ENCODE data around the gene CACNB2. TPM values are rescaled to one million over a fixed set of nuclear protein-coding genes. Genes with fewer than 3 reads are reported as not detected.

Gene CACNB2
- total RNA-seq, 1 experiment from 2014 or later, result 34.1 TPM

DNA sequence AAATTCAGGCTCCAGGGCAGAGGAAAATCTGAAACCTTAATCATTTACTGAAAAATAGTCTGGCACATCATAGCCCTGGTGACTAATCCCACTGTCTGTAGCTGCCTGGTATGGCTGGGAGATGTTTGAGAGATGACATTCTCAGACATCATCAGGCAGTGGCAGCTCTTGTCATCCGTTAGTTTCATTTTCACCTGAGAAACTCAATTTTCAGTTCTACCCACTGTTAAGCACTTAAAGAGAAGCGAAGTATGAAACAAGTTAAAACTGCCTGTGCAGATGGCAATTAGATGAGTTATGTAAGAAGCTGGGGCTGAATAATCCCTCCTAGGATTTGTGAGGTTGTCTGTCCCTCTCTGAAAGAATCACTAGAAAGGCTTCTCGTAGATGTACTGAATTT, 361.0 kb downstream of the CACNB2 start:
- CTCF ChIA-PET, result no interaction called here
- Histone ChIP-seq H3K4me1 (ENCODE audit: insufficient read depth, low read length, poor library complexity, severe bottlenecking) (no peaks in the 10 kb centered on the region), H3K36me3 (ENCODE audit: insufficient read depth, low read length, poor library complexity, severe bottlenecking) (peaks cover 3% of the 10 kb centered on the region), H3K27me3 (replicated peaks; ENCODE audit: insufficient read depth, low read depth, low read length, poor library complexity) (no peaks in the 10 kb centered on the region), H3K9me3 (ENCODE audit: low read depth, low read length, poor library complexity, severe bottlenecking) (no peaks in the 10 kb centered on the region), H3K4me3 (ENCODE audit: low read depth, low read length, poor library complexity, severe bottlenecking) (no peak overlapping the region), H3K27ac (ENCODE audit: low read depth, low read length, poor library complexity, severe bottlenecking) (no peak overlapping the region)
- no peak for DNase-seq (ENCODE audit: low spot score)
- no TSS peak for BruUV-seq (replicated peaks)
- POLR2A ChIA-PET (ENCODE audit: low non-redundant PET), result no interaction called here
- intact Hi-C loops (cut with micrococcal nuclease; ENCODE audit: unreplicated experiment), result no loop called here
- no peak for TF ChIP-seq EZH2 (IDR thresholded peaks at IDR 0.05; ENCODE audit: borderline replicate concordance, low read depth, low read length, poor library complexity, severe bottlenecking)
- TF ChIP-seq, protein P1, sequence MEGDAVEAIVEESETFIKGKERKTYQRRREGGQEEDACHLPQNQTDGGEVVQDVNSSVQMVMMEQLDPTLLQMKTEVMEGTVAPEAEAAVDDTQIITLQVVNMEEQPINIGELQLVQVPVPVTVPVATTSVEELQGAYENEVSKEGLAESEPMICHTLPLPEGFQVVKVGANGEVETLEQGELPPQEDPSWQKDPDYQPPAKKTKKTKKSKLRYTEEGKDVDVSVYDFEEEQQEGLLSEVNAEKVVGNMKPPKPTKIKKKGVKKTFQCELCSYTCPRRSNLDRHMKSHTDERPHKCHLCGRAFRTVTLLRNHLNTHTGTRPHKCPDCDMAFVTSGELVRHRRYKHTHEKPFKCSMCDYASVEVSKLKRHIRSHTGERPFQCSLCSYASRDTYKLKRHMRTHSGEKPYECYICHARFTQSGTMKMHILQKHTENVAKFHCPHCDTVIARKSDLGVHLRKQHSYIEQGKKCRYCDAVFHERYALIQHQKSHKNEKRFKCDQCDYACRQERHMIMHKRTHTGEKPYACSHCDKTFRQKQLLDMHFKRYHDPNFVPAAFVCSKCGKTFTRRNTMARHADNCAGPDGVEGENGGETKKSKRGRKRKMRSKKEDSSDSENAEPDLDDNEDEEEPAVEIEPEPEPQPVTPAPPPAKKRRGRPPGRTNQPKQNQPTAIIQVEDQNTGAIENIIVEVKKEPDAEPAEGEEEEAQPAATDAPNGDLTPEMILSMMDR (conservative IDR thresholded peaks at IDR 0.05; ENCODE audit: low read depth, low read length), result no peak

DNA sequence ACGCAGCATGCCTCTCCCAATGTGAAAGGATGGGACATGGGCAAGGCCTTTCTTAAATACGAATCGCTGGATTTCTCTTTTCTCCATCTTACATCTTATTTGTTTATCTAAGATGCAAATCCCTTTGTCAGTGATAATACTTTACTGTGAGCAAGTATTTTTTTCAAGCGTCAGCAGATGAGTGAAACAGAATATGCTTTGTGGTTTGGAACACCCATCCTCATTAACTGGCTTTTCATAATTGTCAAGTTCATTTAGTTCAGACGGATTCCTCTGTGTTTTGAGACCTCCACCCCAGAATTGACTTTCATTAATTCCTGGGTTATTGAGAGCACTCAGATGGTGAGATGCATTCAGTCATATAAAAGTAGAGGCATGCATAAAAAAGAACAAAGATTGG, 361.4 kb downstream of the CACNB2 start:
- H3K27ac ChIP-seq (ENCODE audit: low read depth, low read length, poor library complexity, severe bottlenecking), result no peak overlapping the region
- CTCF ChIA-PET, result no interaction called here

DNA sequence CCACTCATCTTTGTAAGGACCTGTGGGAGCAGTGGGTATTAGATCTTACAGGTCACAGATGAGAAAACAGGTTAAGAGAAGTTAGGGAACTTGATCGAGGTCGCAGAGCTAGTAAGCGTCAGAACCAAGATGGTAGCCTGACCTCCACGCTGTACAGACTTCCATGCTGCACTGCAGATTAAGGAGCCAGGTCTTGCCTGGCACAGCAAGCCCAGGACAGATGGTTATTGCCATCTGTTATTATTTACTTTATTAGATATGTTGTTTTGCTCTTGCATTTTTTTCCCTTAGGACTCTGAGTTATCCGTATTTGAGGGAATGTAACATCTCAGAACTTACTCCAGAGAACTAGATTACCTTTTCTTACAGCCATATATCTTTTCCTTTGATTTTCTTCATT, 363.9 kb downstream of the CACNB2 start:
- ChIA-PET POLR2A (ENCODE audit: low non-redundant PET) (interaction anchor here (0.8 kb wide), 1 partner anchor 12 kb away, joined by 4 read pairs; no protein-coding TSS in a partner anchor), CTCF (no interaction called here)
- intact Hi-C loops (cut with micrococcal nuclease; ENCODE audit: unreplicated experiment), result no loop called here
- no peak for TF ChIP-seq EZH2 (IDR thresholded peaks at IDR 0.05; ENCODE audit: borderline replicate concordance, low read depth, low read length, poor library complexity, severe bottlenecking)
- no peaks in the 10 kb centered on the region for H3K4me1 ChIP-seq (ENCODE audit: insufficient read depth, low read length, poor library complexity, severe bottlenecking)
- H3K9me3 ChIP-seq (ENCODE audit: low read depth, low read length, poor library complexity, severe bottlenecking), result no peaks in the 10 kb centered on the region
- no peak for DNase-seq (ENCODE audit: low spot score)
- no peaks in the 10 kb centered on the region for H3K27me3 ChIP-seq (replicated peaks; ENCODE audit: insufficient read depth, low read depth, low read length, poor library complexity)
- no peaks in the 10 kb centered on the region for H3K36me3 ChIP-seq (ENCODE audit: insufficient read depth, low read length, poor library complexity, severe bottlenecking)
- no TSS peak for BruUV-seq (replicated peaks)
- no peak overlapping the region for H3K4me3 ChIP-seq (ENCODE audit: low read depth, low read length, poor library complexity, severe bottlenecking)
- H3K27ac ChIP-seq (ENCODE audit: low read depth, low read length, poor library complexity, severe bottlenecking), result no peak overlapping the region

More for the DNA sequence above, 361.4 kb downstream of the CACNB2 start:
- Histone ChIP-seq H3K27me3 (replicated peaks; ENCODE audit: insufficient read depth, low read depth, low read length, poor library complexity) (no peaks in the 10 kb centered on the region), H3K4me3 (ENCODE audit: low read depth, low read length, poor library complexity, severe bottlenecking) (no peak overlapping the region), H3K36me3 (ENCODE audit: insufficient read depth, low read length, poor library complexity, severe bottlenecking) (peaks cover 3% of the 10 kb centered on the region), H3K4me1 (ENCODE audit: insufficient read depth, low read length, poor library complexity, severe bottlenecking) (no peaks in the 10 kb centered on the region), H3K9me3 (ENCODE audit: low read depth, low read length, poor library complexity, severe bottlenecking) (no peaks in the 10 kb centered on the region)
- intact Hi-C loops (cut with micrococcal nuclease; ENCODE audit: unreplicated experiment), result no loop called here
- POLR2A ChIA-PET (ENCODE audit: low non-redundant PET), result no interaction called here
- no peak for DNase-seq (ENCODE audit: low spot score)
- BruUV-seq (replicated peaks), result no TSS peak
- no peak for TF ChIP-seq EZH2 (IDR thresholded peaks at IDR 0.05; ENCODE audit: borderline replicate concordance, low read depth, low read length, poor library complexity, severe bottlenecking)
- TF ChIP-seq, protein P1 (conservative IDR thresholded peaks at IDR 0.05; ENCODE audit: low read depth, low read length), result no peak

DNA sequence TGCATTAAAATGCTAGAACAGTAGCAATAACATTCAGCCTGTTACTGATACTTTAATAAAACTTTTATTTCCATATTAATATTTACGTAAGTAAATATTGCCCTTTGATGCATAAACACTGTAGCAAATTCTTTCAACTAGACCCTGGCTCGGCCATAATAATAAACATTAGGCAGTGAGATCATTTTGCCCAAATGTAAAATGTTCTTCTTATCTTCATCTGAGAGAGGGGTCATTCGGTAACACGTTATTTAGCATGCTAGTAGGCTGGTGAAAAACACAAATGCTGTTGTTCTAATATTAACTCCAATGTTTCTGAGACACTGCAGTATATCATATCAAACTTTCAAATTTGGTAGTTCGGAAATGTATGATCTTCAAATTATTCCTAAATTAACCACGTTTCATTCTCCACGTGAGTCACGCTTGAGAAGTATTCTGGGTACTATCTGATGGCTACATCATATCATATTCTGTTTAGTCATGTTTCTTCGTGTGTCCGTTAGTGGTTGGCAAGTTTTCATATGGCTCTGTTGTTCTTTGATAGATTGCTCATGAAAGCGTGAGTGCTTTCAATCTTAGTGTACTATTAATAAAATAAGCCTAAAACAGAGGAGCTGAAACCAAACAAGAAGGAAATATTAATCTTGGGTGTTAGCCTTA, 365.4 kb downstream of the CACNB2 start:
- TF ChIP-seq, protein P1 (conservative IDR thresholded peaks at IDR 0.05; ENCODE audit: low read depth, low read length), result no peak
- TF ChIP-seq EZH2 (IDR thresholded peaks at IDR 0.05; ENCODE audit: borderline replicate concordance, low read depth, low read length, poor library complexity, severe bottlenecking), result no peak
- BruUV-seq (replicated peaks), result no TSS peak
- POLR2A ChIA-PET (ENCODE audit: low non-redundant PET), result interaction anchor here (0.6 kb wide), 1 partner anchor 496 kb away, joined by 3 read pairs; no protein-coding TSS in a partner anchor

More for the DNA sequence above, 365.4 kb downstream of the CACNB2 start:
- no peaks in the 10 kb centered on the region for H3K9me3 ChIP-seq (ENCODE audit: low read depth, low read length, poor library complexity, severe bottlenecking)
- no peaks in the 10 kb centered on the region for H3K4me1 ChIP-seq (ENCODE audit: insufficient read depth, low read length, poor library complexity, severe bottlenecking)
- no peak overlapping the region for H3K4me3 ChIP-seq (ENCODE audit: low read depth, low read length, poor library complexity, severe bottlenecking)
- no peak overlapping the region for H3K27ac ChIP-seq (ENCODE audit: low read depth, low read length, poor library complexity, severe bottlenecking)
- no peak for DNase-seq (ENCODE audit: low spot score)
- H3K27me3 ChIP-seq (replicated peaks; ENCODE audit: insufficient read depth, low read depth, low read length, poor library complexity), result no peaks in the 10 kb centered on the region
- CTCF ChIA-PET, result no interaction called here
- H3K36me3 ChIP-seq (ENCODE audit: insufficient read depth, low read length, poor library complexity, severe bottlenecking), result no peaks in the 10 kb centered on the region
- intact Hi-C loops (cut with micrococcal nuclease; ENCODE audit: unreplicated experiment), result no loop called here
